ENCODE data around the gene MST1. TPM values are rescaled to one million over a fixed set of nuclear protein-coding genes. Genes with fewer than 3 reads are reported as not detected.

The MST1 gene
- total RNA-seq, 1 experiment from 2014 or later: 13.8 TPM

DNA sequence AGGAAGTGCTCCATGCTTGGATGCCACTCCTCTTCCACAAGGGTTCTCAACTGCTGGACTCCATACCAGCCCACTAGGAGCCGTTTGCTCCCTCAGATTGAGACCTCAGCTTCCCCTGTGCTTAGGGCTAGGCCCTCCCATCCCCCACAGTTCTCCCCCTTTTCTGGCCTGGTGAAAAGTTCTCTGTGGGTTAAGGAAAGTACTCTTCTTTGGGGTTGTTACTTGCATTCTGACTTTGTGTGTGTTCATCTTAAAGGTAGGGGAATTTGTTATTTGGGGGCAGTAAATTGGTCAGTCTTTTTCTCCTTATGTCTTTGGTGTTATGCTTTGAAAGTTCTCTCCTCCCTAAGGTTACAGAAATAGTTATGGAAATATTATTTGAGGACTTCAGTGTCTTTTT lies 39.1 kb downstream of the MST1 start (continued):
- no peak for TF ChIP-seq HMGXB4 (CRISPR knock-in tag; IDR thresholded peaks at IDR 0.05)
- no peak for TF ChIP-seq PRRX2 (CRISPR knock-in tag; IDR thresholded peaks at IDR 0.05)
- TF ChIP-seq SOX15 (CRISPR knock-in tag; IDR thresholded peaks at IDR 0.05): no peak

DNA sequence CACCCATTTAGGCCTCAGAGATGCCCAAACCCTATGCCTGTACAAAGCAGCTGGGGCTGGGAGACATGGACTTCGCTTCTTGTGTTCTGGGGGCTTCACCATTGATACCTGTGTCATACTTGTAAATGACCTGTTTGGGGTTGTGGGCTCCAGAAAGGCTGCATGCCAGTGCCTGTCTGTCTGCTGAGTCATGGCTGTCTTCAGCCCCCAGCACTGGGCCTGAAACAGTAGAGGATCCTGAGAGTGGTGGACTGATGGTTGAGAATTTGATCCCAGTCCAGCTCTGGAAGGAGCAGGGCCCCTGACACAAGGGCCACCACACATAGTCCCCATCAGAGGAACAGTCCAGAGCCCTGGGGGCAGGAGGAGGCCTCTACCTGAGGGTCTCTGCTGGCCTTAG lies 39.7 kb downstream of the MST1 start:
- TF ChIP-seq ZMAT4 (CRISPR knock-in tag; IDR thresholded peaks at IDR 0.05) (no peak), TP53 (CRISPR knock-in tag; IDR thresholded peaks at IDR 0.05) (no peak), ZBTB21 (CRISPR knock-in tag; IDR thresholded peaks at IDR 0.05; ENCODE audit: borderline replicate concordance) (no peak), NR3C1 (CRISPR knock-in tag; conservative IDR thresholded peaks at IDR 0.05; ENCODE audit: low read depth) (no peak), PRRX2 (CRISPR knock-in tag; IDR thresholded peaks at IDR 0.05) (no peak)
- TF ChIP-seq, protein P1, sequence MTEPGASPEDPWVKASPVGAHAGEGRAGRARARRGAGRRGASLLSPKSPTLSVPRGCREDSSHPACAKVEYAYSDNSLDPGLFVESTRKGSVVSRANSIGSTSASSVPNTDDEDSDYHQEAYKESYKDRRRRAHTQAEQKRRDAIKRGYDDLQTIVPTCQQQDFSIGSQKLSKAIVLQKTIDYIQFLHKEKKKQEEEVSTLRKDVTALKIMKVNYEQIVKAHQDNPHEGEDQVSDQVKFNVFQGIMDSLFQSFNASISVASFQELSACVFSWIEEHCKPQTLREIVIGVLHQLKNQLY (CRISPR knock-in tag; IDR thresholded peaks at IDR 0.05): no peak
- TF ChIP-seq, protein P2, sequence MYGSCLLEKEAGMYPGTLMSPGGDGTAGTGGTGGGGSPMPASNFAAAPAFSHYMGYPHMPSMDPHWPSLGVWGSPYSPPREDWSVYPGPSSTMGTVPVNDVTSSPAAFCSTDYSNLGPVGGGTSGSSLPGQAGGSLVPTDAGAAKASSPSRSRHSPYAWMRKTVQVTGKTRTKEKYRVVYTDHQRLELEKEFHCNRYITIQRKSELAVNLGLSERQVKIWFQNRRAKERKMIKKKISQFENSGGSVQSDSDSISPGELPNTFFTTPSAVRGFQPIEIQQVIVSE (CRISPR knock-in tag; IDR thresholded peaks at IDR 0.05; ENCODE audit: borderline replicate concordance): no peak
- TF ChIP-seq, protein P3, sequence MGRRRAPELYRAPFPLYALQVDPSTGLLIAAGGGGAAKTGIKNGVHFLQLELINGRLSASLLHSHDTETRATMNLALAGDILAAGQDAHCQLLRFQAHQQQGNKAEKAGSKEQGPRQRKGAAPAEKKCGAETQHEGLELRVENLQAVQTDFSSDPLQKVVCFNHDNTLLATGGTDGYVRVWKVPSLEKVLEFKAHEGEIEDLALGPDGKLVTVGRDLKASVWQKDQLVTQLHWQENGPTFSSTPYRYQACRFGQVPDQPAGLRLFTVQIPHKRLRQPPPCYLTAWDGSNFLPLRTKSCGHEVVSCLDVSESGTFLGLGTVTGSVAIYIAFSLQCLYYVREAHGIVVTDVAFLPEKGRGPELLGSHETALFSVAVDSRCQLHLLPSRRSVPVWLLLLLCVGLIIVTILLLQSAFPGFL (CRISPR knock-in tag; IDR thresholded peaks at IDR 0.05; ENCODE audit: borderline replicate concordance): no peak
- DNase-seq (ENCODE audit: low spot score) (no peak), ATAC-seq (no peak)
- Mint-ChIP-seq H3K27ac (no peak overlapping the region), H3K27me3 (ENCODE audit: low read depth) (no peaks in the 10 kb centered on the region), H3K36me3 (no peaks in the 10 kb centered on the region), H3K4me1 (no peaks in the 10 kb centered on the region), H3K9me3 (no peaks in the 10 kb centered on the region), H3K4me3 (no peak overlapping the region)
- ChIA-PET POLR2A (no interaction called here), CTCF (no interaction called here)

- Mint-ChIP-seq H3K27me3 (ENCODE audit: low read depth) (no peaks in the 10 kb centered on the region), H3K36me3 (no peaks in the 10 kb centered on the region), H3K4me1 (no peaks in the 10 kb centered on the region), H3K9me3 (no peaks in the 10 kb centered on the region), H3K27ac (no peak overlapping the region), H3K4me3 (no peak overlapping the region)
- CTCF ChIA-PET: no interaction called here
- ATAC-seq: no peak
- POLR2A ChIA-PET: no interaction called here
- no peak for DNase-seq (ENCODE audit: low spot score)
- TF ChIP-seq FOXK1 (CRISPR knock-in tag; IDR thresholded peaks at IDR 0.05): no peak
- TF ChIP-seq, protein P1 (CRISPR knock-in tag; IDR thresholded peaks at IDR 0.05): no peak
- TF ChIP-seq USF1 (CRISPR knock-in tag; IDR thresholded peaks at IDR 0.05): no peak
- TF ChIP-seq, protein P4, sequence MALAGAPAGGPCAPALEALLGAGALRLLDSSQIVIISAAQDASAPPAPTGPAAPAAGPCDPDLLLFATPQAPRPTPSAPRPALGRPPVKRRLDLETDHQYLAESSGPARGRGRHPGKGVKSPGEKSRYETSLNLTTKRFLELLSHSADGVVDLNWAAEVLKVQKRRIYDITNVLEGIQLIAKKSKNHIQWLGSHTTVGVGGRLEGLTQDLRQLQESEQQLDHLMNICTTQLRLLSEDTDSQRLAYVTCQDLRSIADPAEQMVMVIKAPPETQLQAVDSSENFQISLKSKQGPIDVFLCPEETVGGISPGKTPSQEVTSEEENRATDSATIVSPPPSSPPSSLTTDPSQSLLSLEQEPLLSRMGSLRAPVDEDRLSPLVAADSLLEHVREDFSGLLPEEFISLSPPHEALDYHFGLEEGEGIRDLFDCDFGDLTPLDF (CRISPR knock-in tag; IDR thresholded peaks at IDR 0.05): no peak
- no peak for TF ChIP-seq FOXP1 (CRISPR knock-in tag; IDR thresholded peaks at IDR 0.05; ENCODE audit: borderline replicate concordance)
- TF ChIP-seq, protein P5, sequence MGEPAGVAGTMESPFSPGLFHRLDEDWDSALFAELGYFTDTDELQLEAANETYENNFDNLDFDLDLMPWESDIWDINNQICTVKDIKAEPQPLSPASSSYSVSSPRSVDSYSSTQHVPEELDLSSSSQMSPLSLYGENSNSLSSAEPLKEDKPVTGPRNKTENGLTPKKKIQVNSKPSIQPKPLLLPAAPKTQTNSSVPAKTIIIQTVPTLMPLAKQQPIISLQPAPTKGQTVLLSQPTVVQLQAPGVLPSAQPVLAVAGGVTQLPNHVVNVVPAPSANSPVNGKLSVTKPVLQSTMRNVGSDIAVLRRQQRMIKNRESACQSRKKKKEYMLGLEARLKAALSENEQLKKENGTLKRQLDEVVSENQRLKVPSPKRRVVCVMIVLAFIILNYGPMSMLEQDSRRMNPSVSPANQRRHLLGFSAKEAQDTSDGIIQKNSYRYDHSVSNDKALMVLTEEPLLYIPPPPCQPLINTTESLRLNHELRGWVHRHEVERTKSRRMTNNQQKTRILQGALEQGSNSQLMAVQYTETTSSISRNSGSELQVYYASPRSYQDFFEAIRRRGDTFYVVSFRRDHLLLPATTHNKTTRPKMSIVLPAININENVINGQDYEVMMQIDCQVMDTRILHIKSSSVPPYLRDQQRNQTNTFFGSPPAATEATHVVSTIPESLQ (CRISPR knock-in tag; IDR thresholded peaks at IDR 0.05): no peak
- no peak for TF ChIP-seq ZNF281 (CRISPR knock-in tag; IDR thresholded peaks at IDR 0.05)
- no peak for TF ChIP-seq IRF2 (CRISPR knock-in tag; IDR thresholded peaks at IDR 0.05; ENCODE audit: borderline replicate concordance, low read depth)
- TF ChIP-seq, protein P2 (CRISPR knock-in tag; IDR thresholded peaks at IDR 0.05; ENCODE audit: borderline replicate concordance): no peak
These were observed 40.8 kb downstream of the MST1 start for GRCh38 chr3:49648354-49649019.

Measured in WTC11 (cell line).